K562 (cell line): ENCODE measurements around the gene NDUFV3.

Experiments used
- CEBPB ChIP-seq: fragments of 450-650 bp; IDR thresholded peaks from 2 replicates; pipeline ENCODE4 v1.6.1; 2016; ENCODE audit warnings: missing genetic modification characterization, missing compliant biosample characterization
- ETV5 ChIP-seq: sonication (generic); formaldehyde crosslinking; IDR thresholded peaks from 2 replicates; pipeline ENCODE4 v1.4.0; 2020; ENCODE audit warnings: low read depth, mild to moderate bottlenecking, missing genetic modification reagents
- FOXK1 ChIP-seq: sonication (generic); formaldehyde crosslinking; IDR thresholded peaks from 2 replicates; pipeline ENCODE4 v1.8.0; 2022; ENCODE audit warnings: missing genetic modification reagents, mild to moderate bottlenecking, borderline replicate concordance
- TF ChIP-seq, protein P1 (sequence below), 2 experiments: fragments of 450-650 bp; IDR thresholded peaks; 2 replicates each; pipeline ENCODE4 v1.6.1; 2016; ENCODE audit warnings: mild to moderate bottlenecking in 2 of 2, borderline replicate concordance in 1 of 2, low read depth in 1 of 2, moderate library complexity in 1 of 2
- TF ChIP-seq, protein P2 (sequence below), 2 experiments: fragments of 450-650 bp in 1 of 2; sonication (generic) in 1 of 2; formaldehyde crosslinking in 1 of 2; IDR thresholded peaks in 1 of 2; conservative IDR thresholded peaks in 1 of 2; 2 replicates each; pipeline versions ENCODE4 v1.6.1 to v1.8.1; 2016 to 2023; ENCODE audit warnings: mild to moderate bottlenecking in 2 of 2, moderate library complexity in 2 of 2, inconsistent platforms in 1 of 2, missing genetic modification reagents in 1 of 2

DNA sequence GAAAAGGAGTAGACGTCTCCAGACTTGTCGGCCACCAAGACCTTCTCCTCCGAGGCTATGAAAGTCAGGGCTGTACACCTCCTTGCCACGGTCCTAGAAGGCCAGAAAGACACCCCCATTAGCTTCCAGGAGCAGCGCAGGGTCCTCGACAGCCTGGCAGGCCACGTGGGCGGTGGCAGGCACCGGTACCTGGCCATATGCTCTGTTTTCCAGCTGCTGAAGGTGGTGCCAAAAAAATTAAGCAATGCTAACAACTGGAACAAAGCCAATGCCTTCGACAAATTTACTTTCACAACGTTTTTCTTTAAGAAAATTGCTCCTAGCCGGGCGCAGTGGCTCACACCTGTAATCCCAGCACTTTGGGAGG lies 29.6 kb upstream of the NDUFV3 start:
- TF ChIP-seq ETV5 (CRISPR knock-in tag) (no peak), FOXK1 (CRISPR knock-in tag) (no peak), CEBPB (tag) (no peak)
- TF ChIP-seq, protein P1, sequence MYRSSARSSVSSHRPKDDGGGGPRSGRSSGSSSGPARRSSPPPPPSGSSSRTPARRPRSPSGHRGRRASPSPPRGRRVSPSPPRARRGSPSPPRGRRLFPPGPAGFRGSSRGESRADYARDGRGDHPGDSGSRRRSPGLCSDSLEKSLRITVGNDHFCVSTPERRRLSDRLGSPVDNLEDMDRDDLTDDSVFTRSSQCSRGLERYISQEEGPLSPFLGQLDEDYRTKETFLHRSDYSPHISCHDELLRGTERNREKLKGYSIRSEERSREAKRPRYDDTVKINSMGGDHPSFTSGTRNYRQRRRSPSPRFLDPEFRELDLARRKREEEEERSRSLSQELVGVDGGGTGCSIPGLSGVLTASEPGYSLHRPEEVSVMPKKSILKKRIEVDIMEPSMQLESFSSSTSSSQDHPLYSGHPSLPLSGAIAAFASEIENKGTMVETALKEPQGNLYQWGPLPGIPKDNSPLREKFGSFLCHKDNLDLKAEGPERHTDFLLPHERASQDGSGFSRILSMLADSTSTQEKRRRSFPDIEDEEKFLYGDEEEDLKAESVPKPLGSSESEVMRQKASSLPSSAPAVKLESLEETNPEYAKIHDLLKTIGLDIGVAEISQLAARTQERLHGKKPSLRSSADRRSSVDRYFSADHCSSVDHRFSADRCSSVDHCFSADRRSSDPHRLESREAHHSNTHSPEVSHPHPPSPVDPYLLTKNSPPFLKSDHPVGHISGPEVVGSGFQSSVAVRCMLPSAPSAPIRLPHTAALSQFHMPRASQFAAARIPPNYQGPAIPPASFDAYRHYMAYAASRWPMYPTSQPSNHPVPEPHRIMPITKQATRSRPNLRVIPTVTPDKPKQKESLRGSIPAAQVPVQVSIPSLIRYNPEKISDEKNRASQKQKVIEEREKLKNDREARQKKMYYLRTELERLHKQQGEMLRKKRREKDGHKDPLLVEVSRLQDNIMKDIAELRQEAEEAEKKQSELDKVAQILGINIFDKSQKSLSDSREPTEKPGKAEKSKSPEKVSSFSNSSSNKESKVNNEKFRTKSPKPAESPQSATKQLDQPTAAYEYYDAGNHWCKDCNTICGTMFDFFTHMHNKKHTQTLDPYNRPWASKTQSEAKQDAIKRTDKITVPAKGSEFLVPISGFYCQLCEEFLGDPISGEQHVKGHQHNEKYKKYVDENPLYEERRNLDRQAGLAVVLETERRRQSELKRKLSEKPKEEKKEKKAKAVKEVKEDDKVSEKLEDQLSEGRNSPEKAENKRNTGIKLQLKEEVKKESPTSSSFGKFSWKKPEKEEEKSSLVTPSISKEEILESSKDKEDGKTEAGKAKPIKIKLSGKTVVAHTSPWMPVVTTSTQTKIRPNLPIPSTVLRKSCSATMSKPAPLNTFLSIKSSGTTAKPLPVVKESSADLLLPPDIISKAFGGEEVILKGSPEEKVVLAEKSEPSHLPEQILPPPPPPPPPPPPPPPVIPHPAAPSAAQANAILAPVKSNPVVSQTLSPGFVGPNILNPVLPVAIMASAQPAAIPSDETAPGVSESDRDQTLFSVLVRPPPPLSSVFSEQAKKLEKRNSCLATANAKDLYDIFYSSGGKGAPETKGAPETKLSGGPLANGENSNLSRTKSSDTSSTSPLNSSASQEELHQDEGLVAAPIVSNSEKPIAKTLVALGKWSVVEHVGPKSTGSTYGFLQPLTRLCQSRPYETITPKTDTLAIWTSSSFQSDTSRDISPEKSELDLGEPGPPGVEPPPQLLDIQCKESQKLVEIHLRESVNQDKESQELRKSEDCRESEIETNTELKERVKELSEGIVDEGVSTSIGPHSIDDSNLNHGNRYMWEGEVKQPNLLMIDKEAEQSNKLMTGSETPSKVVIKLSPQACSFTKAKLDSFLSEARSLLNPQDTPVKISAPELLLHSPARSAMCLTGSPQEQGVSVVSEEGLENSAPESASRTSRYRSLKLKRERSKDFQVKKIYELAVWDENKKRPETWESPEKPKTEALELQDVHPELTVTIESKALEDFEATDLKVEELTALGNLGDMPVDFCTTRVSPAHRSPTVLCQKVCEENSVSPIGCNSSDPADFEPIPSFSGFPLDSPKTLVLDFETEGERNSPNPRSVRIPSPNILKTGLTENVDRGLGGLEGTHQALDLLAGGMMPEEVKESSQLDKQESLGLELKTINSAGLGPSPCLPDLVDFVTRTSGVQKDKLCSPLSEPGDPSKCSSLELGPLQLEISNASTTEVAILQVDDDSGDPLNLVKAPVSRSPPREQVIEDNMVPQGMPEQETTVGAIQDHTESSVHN (IDR thresholded peaks at IDR 0.05; ENCODE audit: borderline replicate concordance in 1 of 2, low read depth in 1 of 2), result no peak
- TF ChIP-seq, protein P2, sequence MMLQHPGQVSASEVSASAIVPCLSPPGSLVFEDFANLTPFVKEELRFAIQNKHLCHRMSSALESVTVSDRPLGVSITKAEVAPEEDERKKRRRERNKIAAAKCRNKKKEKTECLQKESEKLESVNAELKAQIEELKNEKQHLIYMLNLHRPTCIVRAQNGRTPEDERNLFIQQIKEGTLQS (IDR thresholded peaks at IDR 0.05), result no peak
- TF ChIP-seq, protein P2 (CRISPR knock-in tag; conservative IDR thresholded peaks at IDR 0.05), result no peak
